ENCODE data around the gene DGKG. TPM values are rescaled to one million over a fixed set of nuclear protein-coding genes. Genes with fewer than 3 reads are reported as not detected.

The DGKG gene
- total and polyA plus RNA-seq, 9 of the 15 experiments (the other 6 are each of a cell fraction or from before 2014, with no cell fraction given), result 0.01 to 0.36 (median 0.15) TPM

- peak; percentile 71 for TF ChIP-seq REST (IDR thresholded peaks at IDR 0.05; ENCODE audit: borderline replicate concordance)
- no peak; the same call in 1 of the 2 replicates for TF ChIP-seq REST (CRISPR knock-in tag; IDR thresholded peaks at IDR 0.05; ENCODE audit: low read depth)
- no peak for TF ChIP-seq SMARCA5 (IDR thresholded peaks at IDR 0.05)
- TF ChIP-seq ZNF507 (tag; conservative IDR thresholded peaks at IDR 0.05), result no peak
- TF ChIP-seq SMARCC2 (IDR thresholded peaks at IDR 0.05; ENCODE audit: low read depth), result no peak
- TF ChIP-seq STAT6 (CRISPR knock-in tag; IDR thresholded peaks at IDR 0.05), result no peak
- TF ChIP-seq CEBPB (tag; IDR thresholded peaks at IDR 0.05), result no peak
- no peak for TF ChIP-seq ZNF668 (CRISPR knock-in tag; IDR thresholded peaks at IDR 0.05)
- no peak for TF ChIP-seq HNRNPUL1 (IDR thresholded peaks at IDR 0.05; ENCODE audit: low read length)
- TF ChIP-seq CEBPG (CRISPR knock-in tag; IDR thresholded peaks at IDR 0.05), result no peak
- no peak for TF ChIP-seq CEBPG (tag; conservative IDR thresholded peaks at IDR 0.05 in 1 of 2, IDR thresholded peaks at IDR 0.05 in 1 of 2)
- TF ChIP-seq, protein P1, sequence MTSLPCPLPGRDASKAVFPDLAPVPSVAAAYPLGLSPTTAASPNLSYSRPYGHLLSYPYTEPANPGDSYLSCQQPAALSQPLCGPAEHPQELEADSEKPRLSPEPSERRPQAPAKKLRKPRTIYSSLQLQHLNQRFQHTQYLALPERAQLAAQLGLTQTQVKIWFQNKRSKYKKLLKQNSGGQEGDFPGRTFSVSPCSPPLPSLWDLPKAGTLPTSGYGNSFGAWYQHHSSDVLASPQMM (CRISPR knock-in tag; IDR thresholded peaks at IDR 0.05), result no peak
- no peak for TF ChIP-seq ZHX1 (conservative IDR thresholded peaks at IDR 0.05; ENCODE audit: low read length)
- TF ChIP-seq ZNF583 (CRISPR knock-in tag; IDR thresholded peaks at IDR 0.05), result no peak
These were observed 119.9 kb downstream of the DGKG start (continued) for GRCh38 chr3:186241910-186242821.
